ENCODE measurements around the gene ADSS2.
A peak's percentile ranks its signal among the peaks of the same experiment; 100 is the strongest.
"Not testable (repeated sequence)": the region's sequence is repeated elsewhere in the genome, so short reads cannot be mapped to it uniquely, and the experiment has no call there.

The ADSS2 gene

DNA sequence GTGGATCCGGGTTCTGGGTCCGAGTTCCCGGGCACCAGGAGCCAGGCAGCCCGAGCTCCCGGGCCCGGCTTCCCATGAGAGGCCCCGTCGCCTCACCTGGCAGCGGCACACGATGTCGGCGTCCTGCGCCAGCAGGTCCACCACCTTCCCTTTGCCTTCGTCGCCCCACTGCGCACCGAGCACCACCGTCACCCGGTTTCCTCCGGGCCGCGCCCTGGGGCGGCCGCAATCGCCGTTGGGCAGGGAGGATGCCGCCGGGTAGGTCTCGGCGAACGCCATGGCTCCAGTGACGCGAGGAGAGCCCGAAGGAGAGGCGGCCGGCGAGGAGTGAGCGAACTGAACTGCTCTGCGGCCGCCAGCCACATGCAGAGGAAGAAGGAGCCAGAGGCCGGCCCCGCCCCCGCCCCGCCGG lies at the start of gene ADSS2:
ADSS2 (minus strand) TSS at position 371 of the 412 bp plus-strand sequence; CDS start at position 279, 92 bp downstream.
- H3K27me3 Mint-ChIP-seq (ENCODE audit: low read depth): no peaks in the 10 kb centered on the region
- H3K4me1 Mint-ChIP-seq: peaks cover 32% of the 10 kb centered on the region
- H3K4me3 Mint-ChIP-seq: peak within 1 kb of the TSS; percentile 80 to 96 (median 82)
- H3K36me3 Mint-ChIP-seq (ENCODE audit: low read depth): no peaks in the 10 kb centered on the region
- peak within 1 kb of the TSS; percentile 88 to 96 (median 96) for H3K27ac Mint-ChIP-seq
- H3K9me3 Mint-ChIP-seq: peaks cover 3% of the 10 kb centered on the region
- TF ChIP-seq, protein P1, sequence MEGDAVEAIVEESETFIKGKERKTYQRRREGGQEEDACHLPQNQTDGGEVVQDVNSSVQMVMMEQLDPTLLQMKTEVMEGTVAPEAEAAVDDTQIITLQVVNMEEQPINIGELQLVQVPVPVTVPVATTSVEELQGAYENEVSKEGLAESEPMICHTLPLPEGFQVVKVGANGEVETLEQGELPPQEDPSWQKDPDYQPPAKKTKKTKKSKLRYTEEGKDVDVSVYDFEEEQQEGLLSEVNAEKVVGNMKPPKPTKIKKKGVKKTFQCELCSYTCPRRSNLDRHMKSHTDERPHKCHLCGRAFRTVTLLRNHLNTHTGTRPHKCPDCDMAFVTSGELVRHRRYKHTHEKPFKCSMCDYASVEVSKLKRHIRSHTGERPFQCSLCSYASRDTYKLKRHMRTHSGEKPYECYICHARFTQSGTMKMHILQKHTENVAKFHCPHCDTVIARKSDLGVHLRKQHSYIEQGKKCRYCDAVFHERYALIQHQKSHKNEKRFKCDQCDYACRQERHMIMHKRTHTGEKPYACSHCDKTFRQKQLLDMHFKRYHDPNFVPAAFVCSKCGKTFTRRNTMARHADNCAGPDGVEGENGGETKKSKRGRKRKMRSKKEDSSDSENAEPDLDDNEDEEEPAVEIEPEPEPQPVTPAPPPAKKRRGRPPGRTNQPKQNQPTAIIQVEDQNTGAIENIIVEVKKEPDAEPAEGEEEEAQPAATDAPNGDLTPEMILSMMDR (IDR thresholded peaks at IDR 0.05; ENCODE audit: unreplicated experiment in 3 of 3): no peak

DNA sequence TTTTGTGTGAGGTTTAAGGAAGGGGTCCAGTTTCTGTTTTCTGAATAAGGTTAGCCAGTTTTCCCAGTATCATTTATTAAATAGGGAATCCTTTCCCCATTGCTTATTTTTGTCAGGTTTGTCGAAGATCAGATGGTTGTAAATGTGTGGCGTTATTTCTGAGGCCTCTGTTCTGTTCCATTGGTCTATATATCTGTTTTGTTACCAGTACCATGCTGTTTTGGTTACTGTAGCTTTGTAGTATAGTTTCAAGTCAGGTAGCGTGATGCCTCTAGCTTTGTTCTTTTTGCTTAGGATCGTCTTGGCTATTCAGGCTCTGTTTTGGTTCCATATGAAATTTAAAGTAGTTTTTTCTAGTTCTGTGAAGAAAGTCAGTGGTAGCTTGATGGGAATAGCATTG lies 48.8 kb upstream of the ADSS2 start:
- not testable (repeated sequence) for H3K27ac Mint-ChIP-seq; H3K27me3 Mint-ChIP-seq (ENCODE audit: low read depth); H3K36me3 Mint-ChIP-seq (ENCODE audit: low read depth); H3K4me1 Mint-ChIP-seq; H3K4me3 Mint-ChIP-seq
- H3K9me3 Mint-ChIP-seq: peaks cover 18% of the 10 kb centered on the region

- H3K4me1 Mint-ChIP-seq; H3K27ac Mint-ChIP-seq; H3K4me3 Mint-ChIP-seq; H3K27me3 Mint-ChIP-seq (ENCODE audit: low read depth); H3K36me3 Mint-ChIP-seq (ENCODE audit: low read depth): not testable (repeated sequence)
- H3K9me3 Mint-ChIP-seq: peaks cover 18% of the 10 kb centered on the region
These were observed 47.8 kb upstream of the ADSS2 start for GRCh38 chr1:244499484-244499883.

DNA sequence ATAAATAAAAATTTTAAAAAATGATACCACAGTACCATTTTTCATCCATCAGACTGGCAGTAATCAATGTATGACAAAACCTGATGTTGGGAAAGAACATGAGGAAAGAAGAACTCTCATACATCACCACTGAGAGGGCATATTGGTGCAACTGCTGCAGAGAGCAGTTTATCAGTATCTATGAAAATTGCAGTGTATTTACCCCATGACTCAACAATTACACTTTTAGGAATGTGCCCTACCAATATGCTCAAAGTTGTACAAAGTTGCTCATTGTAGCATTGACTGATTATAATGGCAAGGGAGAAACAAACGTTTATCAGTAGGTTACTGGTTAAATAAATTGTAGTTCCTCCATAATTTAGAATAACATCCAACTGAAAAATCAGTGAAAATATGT lies 46.1 kb upstream of the ADSS2 start:
- H3K4me3 Mint-ChIP-seq: no peak overlapping the region
- H3K36me3 Mint-ChIP-seq (ENCODE audit: low read depth): peaks cover 3% of the 10 kb centered on the region
- peaks cover 16% of the 10 kb centered on the region for H3K9me3 Mint-ChIP-seq
- no peaks in the 10 kb centered on the region for H3K27me3 Mint-ChIP-seq (ENCODE audit: low read depth)
- H3K27ac Mint-ChIP-seq: no peak overlapping the region
- no peaks in the 10 kb centered on the region for H3K4me1 Mint-ChIP-seq
- TF ChIP-seq, protein P1 (IDR thresholded peaks at IDR 0.05; ENCODE audit: unreplicated experiment in 3 of 3): no peak

GRCh38 chr1:244496186-244496585 lies 44.5 kb upstream of the ADSS2 start:
- TF ChIP-seq, protein P1 (IDR thresholded peaks at IDR 0.05; ENCODE audit: unreplicated experiment in 3 of 3): no peak
- Mint-ChIP-seq H3K4me3 (no peak overlapping the region), H3K27me3 (ENCODE audit: low read depth) (no peaks in the 10 kb centered on the region), H3K36me3 (ENCODE audit: low read depth) (peaks cover 3% of the 10 kb centered on the region), H3K9me3 (peaks cover 12% of the 10 kb centered on the region), H3K4me1 (no peaks in the 10 kb centered on the region), H3K27ac (no peak overlapping the region)

- TF ChIP-seq, protein P1 (IDR thresholded peaks at IDR 0.05; ENCODE audit: unreplicated experiment in 3 of 3): no peak
- Mint-ChIP-seq H3K36me3 (ENCODE audit: low read depth) (no peaks in the 10 kb centered on the region), H3K4me3 (no peak overlapping the region), H3K4me1 (peaks cover 4% of the 10 kb centered on the region), H3K9me3 (peaks cover 2% of the 10 kb centered on the region), H3K27me3 (ENCODE audit: low read depth) (no peaks in the 10 kb centered on the region), H3K27ac (no peak overlapping the region)
These were observed 42.9 kb upstream of the ADSS2 start for GRCh38 chr1:244494653-244495052.

GRCh38 chr1:244484971-244485370 lies 33.3 kb upstream of the ADSS2 start:
- not testable (repeated sequence) for H3K4me1 Mint-ChIP-seq; H3K27me3 Mint-ChIP-seq (ENCODE audit: low read depth); H3K9me3 Mint-ChIP-seq; H3K4me3 Mint-ChIP-seq; H3K36me3 Mint-ChIP-seq (ENCODE audit: low read depth); H3K27ac Mint-ChIP-seq
